Natural killer cell treated with Interleukin-12 subunit alpha and Interleukin-12 subunit beta and Interleukin-15 and Interleukin-18, amount 100 ng/mL, for 72 hours (primary cell): ENCODE measurements around the gene EBI3. TPM values are rescaled to one million over a fixed set of nuclear protein-coding genes. Genes with fewer than 3 reads are reported as not detected.
"Not testable (repeated sequence)": the region's sequence is repeated elsewhere in the genome, so short reads cannot be mapped to it uniquely, and the experiment has no call there.

ENCODE experiments used
- ATAC-seq, 2 donors: fragments of 150-1000 bp; cut with Tn5 transposase in 1 of 2; sonication (Bioruptor Pico), chemical (Tn5 transposase) in 1 of 2; 2 replicates each; pipeline ENCODE4 v1.10.0; 2021
- DNase-seq: peaks from one replicate; pipeline ENCODE4 v3.0.0; 2022; ENCODE audit warnings: low spot score
- H3K27ac Mint-ChIP-seq, 2 donors: 1 replicate in 1 of 2; 2 replicates in 1 of 2; pipeline ENCODE4 v1.8.0; 2022; ENCODE audit warnings: mixed read lengths in 2 of 2, mild to moderate bottlenecking in 1 of 2, moderate library complexity in 1 of 2
- H3K27me3 Mint-ChIP-seq, 2 donors: 1 replicate in 1 of 2; 2 replicates in 1 of 2; pipeline ENCODE4 v1.8.0; 2022; ENCODE audit warnings: mixed read lengths in 2 of 2
- H3K36me3 Mint-ChIP-seq: one replicate; pipeline ENCODE4 v1.8.0; 2022; ENCODE audit warnings: mixed read lengths
- H3K4me1 Mint-ChIP-seq, 2 donors: 1 replicate in 1 of 2; 2 replicates in 1 of 2; pipeline ENCODE4 v1.8.0; 2022; ENCODE audit warnings: low read depth in 2 of 2, mixed read lengths in 2 of 2, mild to moderate bottlenecking in 1 of 2
- H3K4me3 Mint-ChIP-seq: one replicate; pipeline ENCODE4 v1.8.0; 2022; ENCODE audit warnings: mixed read lengths
- H3K9me3 Mint-ChIP-seq: 2 replicates; pipeline ENCODE4 v1.8.0; 2022; ENCODE audit warnings: mixed read lengths
- total RNA-seq, 2 donors: library from RNA; stranded (reverse); gene quantifications; one replicate each; pipeline ENCODE4 v1.2.3, GENCODE V29; 2022

EBI3 gene
- total RNA-seq, result 100 to 1,000 TPM in 1 of 2 donors, 10 to 100 TPM in 1; 32.4 to 131 TPM

DNA sequence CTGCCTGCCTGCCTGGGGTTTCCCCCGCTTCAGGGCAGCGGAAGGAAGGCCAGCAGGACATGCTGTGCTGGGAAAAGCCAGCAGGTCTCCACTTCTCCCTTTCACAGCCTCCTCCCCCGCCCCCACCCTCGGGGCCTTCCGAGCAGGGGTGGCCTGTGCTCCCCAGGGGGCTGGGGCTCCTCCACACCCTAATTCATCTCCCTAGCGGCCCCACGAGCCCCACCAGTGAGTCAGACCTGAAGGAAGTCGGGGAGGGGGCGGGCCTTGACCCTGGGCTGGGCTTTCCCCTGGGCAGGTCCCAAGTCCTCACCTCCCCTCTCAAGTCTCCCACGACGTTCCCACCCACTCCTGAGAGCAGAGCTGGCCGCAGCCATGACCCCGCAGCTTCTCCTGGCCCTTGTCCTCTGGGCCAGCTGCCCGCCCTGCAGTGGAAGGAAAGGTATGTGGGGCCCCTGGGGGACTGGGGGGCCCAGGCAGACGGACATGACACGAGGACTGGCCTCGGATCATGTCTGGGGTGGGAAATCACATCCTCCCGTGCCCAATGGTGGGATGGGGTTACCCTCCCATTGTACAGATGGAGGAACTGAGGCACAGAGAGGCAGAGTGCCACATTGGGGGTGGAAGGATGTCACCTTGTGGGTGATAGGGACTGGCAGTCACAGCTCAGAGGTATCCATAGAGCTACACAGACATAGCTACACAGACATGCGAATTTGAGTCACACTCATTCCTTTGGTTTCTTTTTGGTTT lies at the start of gene EBI3:
EBI3 (plus strand) TSS at position 345 of the 753 bp plus-strand sequence; CDS start at position 373, 28 bp downstream.
- Mint-ChIP-seq H3K4me3 (no peak within 1 kb of the TSS), H3K27ac (no peak within 1 kb of the TSS), H3K27me3 (no peaks in the 10 kb centered on the region), H3K4me1 (peaks cover 6 to 20% of the 10 kb centered on the region in 2 donors), H3K9me3 (no peaks in the 10 kb centered on the region), H3K36me3 (no peaks in the 10 kb centered on the region)
- DNase-seq (peak; percentile 96), ATAC-seq (peak; percentile 90 to 94)

DNA sequence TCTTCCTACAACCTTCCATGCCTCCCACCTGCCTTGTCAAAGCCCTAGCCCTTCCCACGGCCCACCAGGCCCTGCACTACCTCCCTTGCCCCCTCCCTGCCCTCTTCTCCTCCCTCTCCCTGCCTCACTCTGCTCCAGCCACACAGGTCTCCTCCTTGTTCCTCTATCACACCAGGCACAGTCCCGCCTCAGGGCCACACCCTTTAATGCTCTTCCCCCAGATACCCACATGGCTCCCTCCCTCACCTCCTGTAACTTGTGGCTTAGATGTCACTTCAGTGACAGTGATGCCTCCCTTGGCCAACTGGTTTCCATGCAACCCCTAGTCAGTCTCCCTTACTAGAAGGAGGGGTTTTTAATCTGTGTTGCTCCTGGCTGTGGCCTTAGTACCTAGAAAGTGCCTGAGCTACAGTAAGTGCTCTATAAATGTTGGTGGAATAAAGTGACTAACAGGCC lies 48.2 kb upstream of the EBI3 start:
- ATAC-seq (no peak), DNase-seq (no peak)
- Mint-ChIP-seq H3K4me3 (peak overlapping the region; percentile 97), H3K9me3 (no peaks in the 10 kb centered on the region), H3K27ac (peak overlapping the region; percentile 26 to 97), H3K4me1 (peaks cover 24 to 32% of the 10 kb centered on the region in 2 donors), H3K27me3 (no peaks in the 10 kb centered on the region), H3K36me3 (peaks cover 5% of the 10 kb centered on the region)

GRCh38 chr19:4182084-4182810 lies 47.1 kb upstream of the EBI3 start, which contains the start of the genes ANKRD24 and SIRT6:
Gene ANKRD24, plus strand, starts transcription at chr19:4182689. Its CDS starts 3,737 bp downstream, at chr19:4186426.
Gene SIRT6, minus strand, starts transcription at chr19:4182563. Its CDS starts 24 bp downstream, at chr19:4182539.
- Mint-ChIP-seq H3K9me3 (no peaks in the 10 kb centered on the region), H3K36me3 (peaks cover 5% of the 10 kb centered on the region), H3K4me1 (peaks cover 24 to 37% of the 10 kb centered on the region in 2 donors), H3K27me3 (no peaks in the 10 kb centered on the region), H3K27ac (peak within 1 kb of the TSS; percentile 89 to 97), H3K4me3 (peak within 1 kb of the TSS; percentile 97)
- peak; percentile 98 for DNase-seq
- ATAC-seq, result peak; percentile 93 to 95

GRCh38 chr19:4183967-4184717 lies 45.2 kb upstream of the EBI3 start:
- Mint-ChIP-seq H3K4me3 (peak overlapping the region; percentile 23), H3K4me1 (peaks cover 22 to 37% of the 10 kb centered on the region in 2 donors)

DNA sequence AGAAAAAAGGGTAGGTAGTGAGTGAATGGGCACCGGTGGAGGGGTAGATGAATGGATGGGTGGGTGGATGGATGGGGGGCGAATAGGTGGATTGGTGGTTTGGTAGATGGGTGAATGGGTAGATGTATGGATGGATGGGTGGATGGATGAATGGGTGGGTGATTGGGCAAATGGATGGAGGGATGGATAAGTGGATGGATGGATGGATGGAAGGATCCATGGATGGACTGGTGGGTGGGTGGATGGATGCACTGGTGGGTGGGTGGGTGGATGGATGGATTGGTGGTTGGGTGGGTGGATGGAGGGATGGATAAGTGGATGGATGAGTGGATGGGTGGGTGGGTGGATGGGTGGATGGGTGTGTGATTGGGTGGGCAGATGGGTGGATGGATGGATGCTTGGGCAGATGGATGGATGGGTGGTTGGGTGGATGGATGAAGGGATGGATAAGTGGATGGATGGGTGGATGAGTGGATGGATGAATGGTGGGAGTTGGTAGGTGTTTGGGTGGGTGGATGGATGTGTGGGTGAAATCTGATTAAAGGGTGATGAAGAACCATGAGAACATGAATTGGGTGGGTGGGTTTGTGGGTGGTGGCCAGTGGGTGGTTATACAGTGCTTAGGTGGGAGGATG lies 44.5 kb upstream of the EBI3 start:
- H3K9me3 Mint-ChIP-seq, result no peaks in the 10 kb centered on the region
- peaks cover 16 to 30% of the 10 kb centered on the region in 2 donors for H3K4me1 Mint-ChIP-seq
- no peaks in the 10 kb centered on the region for H3K36me3 Mint-ChIP-seq
- H3K27me3 Mint-ChIP-seq, result no peaks in the 10 kb centered on the region
- DNase-seq (no peak), ATAC-seq (no peak)
- peak overlapping the region; percentile 23 for H3K4me3 Mint-ChIP-seq
- no peak overlapping the region for H3K27ac Mint-ChIP-seq

More at GRCh38 chr19:4183967-4184717, 45.2 kb upstream of the EBI3 start:
- no peak for ATAC-seq
- no peaks in the 10 kb centered on the region for H3K27me3 Mint-ChIP-seq
- no peak for DNase-seq
- H3K36me3 Mint-ChIP-seq, result peaks cover 5% of the 10 kb centered on the region
- no peak overlapping the region for H3K27ac Mint-ChIP-seq
- H3K9me3 Mint-ChIP-seq, result no peaks in the 10 kb centered on the region

DNA sequence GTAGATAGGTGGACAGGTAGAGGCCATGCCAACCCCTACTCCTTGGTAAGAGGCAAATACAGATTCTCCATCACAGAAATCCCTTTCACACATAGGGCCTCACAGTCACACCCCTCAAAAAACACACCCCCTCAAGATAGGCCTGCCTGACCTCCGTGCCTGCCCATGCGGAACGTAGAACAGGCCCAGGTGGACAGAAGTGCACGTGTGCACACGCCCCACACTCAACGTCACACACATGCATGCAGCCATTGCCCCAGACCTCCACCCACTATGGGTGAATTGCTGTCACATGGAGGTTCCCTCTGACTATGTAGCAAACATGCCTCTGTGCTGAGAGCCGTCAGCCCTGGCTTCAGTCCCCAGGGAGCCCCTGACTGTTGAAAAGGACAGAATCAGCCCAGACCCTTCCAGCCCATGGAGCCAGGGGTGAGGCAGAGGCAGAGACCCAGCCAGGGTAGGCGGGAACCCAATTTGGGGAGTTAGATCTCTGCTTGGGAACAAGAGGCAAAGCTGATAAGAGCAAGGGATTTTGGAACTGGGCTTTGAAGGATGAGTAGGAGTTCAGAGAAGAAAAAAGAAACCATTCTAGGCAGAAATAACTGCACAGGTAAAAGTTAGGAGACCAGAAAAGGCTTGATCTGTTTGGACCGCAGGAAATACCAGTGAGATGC lies 43.8 kb upstream of the EBI3 start:
- Mint-ChIP-seq H3K27ac (no peak overlapping the region), H3K36me3 (no peaks in the 10 kb centered on the region), H3K4me3 (peak overlapping the region; percentile 23), H3K4me1 (peaks cover 15 to 29% of the 10 kb centered on the region in 2 donors), H3K9me3 (no peaks in the 10 kb centered on the region), H3K27me3 (no peaks in the 10 kb centered on the region)
- ATAC-seq (no peak), DNase-seq (no peak)

DNA sequence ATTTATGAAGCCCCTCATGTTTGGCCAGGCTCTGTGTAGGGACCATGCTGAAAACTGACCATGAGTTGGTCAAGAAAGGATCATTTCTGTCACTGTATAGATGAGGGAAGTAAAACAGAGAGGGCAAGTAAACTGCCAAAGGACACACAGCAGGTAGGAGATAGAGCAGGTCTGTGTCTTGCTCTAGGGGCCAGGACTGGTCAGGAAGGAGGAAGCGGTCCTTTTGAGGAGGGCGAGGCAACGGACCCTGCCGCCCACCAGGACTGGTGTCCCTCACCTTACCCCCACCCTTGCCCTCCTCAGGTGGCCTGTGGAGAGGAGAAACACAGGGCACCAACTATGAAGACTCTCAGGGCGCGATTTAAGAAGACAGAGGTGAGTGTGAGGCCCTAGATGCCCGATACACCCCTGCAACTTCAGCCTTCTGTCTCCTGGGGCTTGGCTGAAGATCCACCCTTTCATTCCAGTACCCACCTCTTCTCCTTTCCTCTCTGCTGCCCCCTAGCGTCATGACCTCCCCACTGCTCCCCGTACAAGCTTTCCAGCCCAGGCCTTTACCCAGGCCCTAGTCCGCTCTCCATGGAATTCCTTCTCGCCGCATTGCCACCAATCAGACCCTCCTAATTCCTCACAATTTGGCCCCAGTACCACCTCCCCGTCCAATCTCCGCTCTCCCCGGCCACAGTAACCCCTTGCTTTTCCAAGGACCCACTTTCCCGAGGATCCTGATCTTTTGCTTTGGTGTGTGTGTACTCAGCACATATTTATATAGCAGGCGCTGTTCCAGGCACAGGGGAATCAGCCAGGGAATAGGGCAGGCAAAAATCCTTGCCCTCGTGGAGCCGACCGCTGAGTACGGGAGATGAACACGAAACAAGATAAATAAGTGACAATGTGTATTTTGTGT lies 43.0 kb upstream of the EBI3 start:
- Mint-ChIP-seq H3K36me3 (no peaks in the 10 kb centered on the region), H3K4me1 (peaks cover 10 to 23% of the 10 kb centered on the region in 2 donors), H3K27ac (no peak overlapping the region), H3K27me3 (peaks cover 0 to 3% of the 10 kb centered on the region in 2 donors), H3K9me3 (no peaks in the 10 kb centered on the region), H3K4me3 (no peak overlapping the region)
- DNase-seq (peak; percentile 73), ATAC-seq (peak; percentile 50 to 52)

GRCh38 chr19:4187313-4188122 lies 41.8 kb upstream of the EBI3 start:
- peaks cover 3 to 17% of the 10 kb centered on the region in 2 donors for H3K4me1 Mint-ChIP-seq
- no peaks in the 10 kb centered on the region for H3K9me3 Mint-ChIP-seq
- H3K4me3 Mint-ChIP-seq, result no peak overlapping the region
- ATAC-seq (no peak), DNase-seq (no peak)
- H3K36me3 Mint-ChIP-seq, result no peaks in the 10 kb centered on the region
- peaks cover 0 to 3% of the 10 kb centered on the region in 2 donors for H3K27me3 Mint-ChIP-seq
- no peak overlapping the region for H3K27ac Mint-ChIP-seq

- DNase-seq (no peak), ATAC-seq (no peak)
- Mint-ChIP-seq H3K4me1 (peaks cover 0 to 11% of the 10 kb centered on the region in 2 donors), H3K36me3 (no peaks in the 10 kb centered on the region), H3K27me3 (peaks cover 7 to 12% of the 10 kb centered on the region in 2 donors), H3K4me3 (no peak overlapping the region), H3K27ac (no peak overlapping the region), H3K9me3 (no peaks in the 10 kb centered on the region)
These were observed 39.7 kb upstream of the EBI3 start for GRCh38 chr19:4189641-4190040.

- DNase-seq, ATAC-seq: not testable (repeated sequence)
- peaks cover 22 to 24% of the 10 kb centered on the region in 2 donors for H3K27me3 Mint-ChIP-seq
These were observed 36.8 kb upstream of the EBI3 start for GRCh38 chr19:4192537-4192936.

GRCh38 chr19:4194353-4194752 lies 35.0 kb upstream of the EBI3 start:
- peaks cover 8% of the 10 kb centered on the region for H3K9me3 Mint-ChIP-seq
- H3K4me3 Mint-ChIP-seq, result no peak overlapping the region
- no peak overlapping the region for H3K27ac Mint-ChIP-seq
- peaks cover 11 to 16% of the 10 kb centered on the region in 2 donors for H3K4me1 Mint-ChIP-seq
- peaks cover 34 to 40% of the 10 kb centered on the region in 2 donors for H3K27me3 Mint-ChIP-seq
- ATAC-seq, result no peak
- no peak for DNase-seq
- H3K36me3 Mint-ChIP-seq, result peaks cover 11% of the 10 kb centered on the region

More at GRCh38 chr19:4192537-4192936, 36.8 kb upstream of the EBI3 start:
- H3K36me3 Mint-ChIP-seq, H3K4me1 Mint-ChIP-seq, H3K4me3 Mint-ChIP-seq, H3K9me3 Mint-ChIP-seq, H3K27ac Mint-ChIP-seq: not testable (repeated sequence)
